DMS53 treated with DMSO at 0.1 percent for 48 hours (cell line): ENCODE measurements around the gene GPR141.
A peak's percentile ranks its signal among the peaks of the same experiment; 100 is the strongest.
"Not testable (repeated sequence)": the region's sequence is repeated elsewhere in the genome, so short reads cannot be mapped to it uniquely, and the experiment has no call there.

ENCODE experiments used
- DNase-seq: peaks from one replicate; lab custom pipeline; 2025; ENCODE audit not compliant: unreplicated experiment; lab: John Stamatoyannopoulos, UW

Gene GPR141

DNA sequence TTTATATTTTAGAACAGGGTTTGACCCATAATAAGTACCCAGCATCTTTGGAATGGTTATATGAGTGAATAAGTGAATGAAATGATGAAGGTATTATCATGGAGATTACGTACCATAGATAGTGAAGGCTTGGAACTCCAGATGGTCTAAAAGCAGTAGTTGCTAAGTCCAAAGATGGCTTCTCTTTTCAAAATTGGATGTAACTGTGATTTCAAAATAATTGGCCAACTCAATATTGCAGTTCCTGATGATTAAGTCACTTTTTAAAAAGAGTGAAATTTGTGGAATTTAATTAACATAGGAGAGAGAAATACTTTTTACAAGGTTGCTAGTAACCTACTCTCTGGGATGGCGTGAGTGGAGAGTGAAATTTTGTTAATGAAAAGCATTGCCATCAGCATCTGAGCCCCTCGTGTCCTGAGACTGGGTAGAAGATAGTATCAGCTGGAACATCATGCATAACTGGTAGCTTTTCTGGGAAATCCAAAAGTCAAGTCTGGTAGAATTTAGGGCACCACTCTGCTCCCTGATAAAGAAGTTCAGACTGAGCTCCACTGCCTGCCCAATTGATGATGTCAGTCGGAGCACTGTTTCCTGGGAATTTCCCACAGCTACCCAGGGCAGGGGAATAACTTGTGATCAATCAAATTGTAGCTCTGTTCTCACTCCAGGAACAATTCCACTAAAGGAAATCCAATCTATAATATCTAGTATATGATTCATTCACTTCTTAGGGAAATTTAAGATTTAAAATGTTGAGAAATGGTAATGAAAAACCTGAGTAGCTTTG lies 3.2 kb downstream of the GPR141 start:
- no peak for DNase-seq

DNA sequence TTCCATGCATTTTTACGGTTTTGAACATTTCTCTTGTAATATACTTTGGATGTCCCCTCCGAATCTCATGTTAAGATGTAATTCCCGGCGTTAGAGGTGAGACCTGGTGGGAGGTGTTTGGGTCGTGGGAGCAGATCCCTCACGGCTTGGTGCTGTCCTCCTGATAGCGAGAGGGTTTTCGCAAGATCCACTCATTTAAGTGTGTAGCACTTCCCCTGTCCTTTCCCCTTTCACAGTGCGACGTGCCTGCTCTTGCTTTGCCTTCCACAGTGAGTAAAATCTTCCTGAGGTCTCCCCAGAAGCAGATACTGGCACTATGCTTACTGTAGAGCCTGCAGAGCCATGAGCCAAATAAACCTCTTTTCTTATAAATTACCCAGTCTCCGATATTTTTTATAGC lies 6.6 kb downstream of the GPR141 start:
- DNase-seq = no peak

DNA sequence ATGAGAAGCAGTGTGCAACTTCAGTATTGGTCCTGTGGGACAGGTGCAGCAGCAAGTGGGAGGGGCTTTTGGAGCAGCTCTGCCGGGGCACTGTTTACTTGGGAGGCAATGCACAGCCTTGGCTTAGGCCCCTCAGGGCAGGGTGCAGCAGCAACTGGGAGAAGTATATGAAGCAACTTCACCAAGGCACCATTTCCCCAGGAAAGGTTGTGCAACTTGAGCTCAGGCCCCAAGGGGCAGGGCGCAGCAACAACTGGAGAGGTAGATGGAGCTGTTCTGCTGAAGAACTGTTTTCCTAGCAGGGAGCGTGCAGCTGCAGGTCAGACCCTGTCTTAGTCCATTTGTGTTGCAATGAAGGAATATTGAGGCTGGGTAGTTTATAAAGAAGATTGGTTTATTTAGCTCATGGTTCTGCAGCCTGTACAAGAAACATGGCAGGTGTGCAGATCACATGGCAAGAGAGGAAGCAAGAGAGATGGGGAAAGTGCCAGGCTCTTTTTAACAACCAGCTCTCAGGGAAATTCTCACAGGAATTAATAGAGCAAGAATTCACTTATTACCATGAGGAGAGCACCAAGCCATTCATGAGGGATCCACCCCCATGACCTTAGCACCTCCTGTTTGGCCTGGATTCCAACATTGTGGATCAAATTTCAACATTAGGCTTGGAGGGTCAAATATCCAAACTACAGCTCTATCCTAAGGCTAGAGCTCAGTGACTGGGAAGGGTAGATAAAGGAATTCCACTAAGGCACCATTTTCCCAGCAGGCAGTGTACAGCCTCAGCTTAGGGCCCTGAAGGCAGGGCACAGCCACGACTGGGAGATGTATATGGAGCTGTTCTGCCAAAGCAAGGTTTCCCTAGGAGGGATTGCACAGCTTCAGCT lies 10.9 kb downstream of the GPR141 start:
- no peak for DNase-seq

DNA sequence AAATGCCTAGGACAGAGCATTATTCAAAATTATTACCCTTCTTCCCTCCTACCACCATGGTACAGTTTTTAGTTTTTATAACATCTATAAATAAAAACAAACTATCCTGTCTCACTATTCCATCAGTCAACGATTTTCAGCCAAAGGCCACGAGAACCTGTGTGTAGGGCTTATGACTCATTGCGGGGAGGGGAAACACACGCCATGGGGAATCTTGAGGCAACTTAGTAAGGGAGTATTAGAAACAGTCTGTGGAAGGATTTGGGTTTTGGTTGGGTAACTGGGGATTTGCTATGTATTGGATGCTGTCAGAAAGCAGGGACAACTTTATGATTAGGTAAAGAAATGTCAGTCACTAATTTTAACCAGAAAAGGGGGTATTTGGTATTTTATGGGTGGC lies 14.7 kb downstream of the GPR141 start:
- DNase-seq = no peak

DNA sequence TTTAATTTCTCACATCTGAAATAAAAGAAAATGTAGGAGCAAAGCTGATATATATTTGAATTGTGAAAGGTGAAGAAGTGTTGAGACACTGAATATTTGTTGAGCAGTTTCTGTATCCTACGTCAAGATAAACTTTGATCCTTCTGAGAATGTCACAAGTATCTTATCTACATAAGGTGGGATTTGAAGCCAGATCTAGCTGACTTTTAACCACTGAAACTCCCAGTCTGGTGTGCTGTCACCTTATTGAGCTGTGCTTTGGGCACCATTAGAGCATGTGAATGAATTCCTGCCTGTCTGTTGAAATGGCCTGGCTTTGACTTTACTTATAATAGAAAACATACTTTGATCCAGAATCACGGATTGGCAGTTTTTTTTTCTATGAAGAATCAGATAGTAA lies 15.2 kb downstream of the GPR141 start:
- no peak for DNase-seq

DNA sequence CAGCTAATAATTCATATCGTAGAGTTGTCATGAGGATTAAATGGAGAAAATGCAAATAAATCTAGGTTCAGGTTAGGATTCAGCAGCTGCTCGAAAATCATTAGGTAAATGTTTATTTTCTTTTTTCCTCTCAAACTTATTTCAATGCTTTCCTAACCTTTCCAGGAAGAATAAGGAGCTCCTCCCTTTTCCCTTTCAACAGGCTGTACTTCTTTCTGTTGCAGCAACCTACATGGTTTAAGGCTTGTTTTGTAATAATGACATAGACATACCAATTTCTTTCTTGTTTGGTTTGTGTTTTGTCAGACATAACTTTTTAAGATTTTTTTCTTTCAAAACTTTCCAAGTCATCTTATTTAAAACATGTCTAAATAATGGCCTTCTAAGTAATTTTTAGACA lies 18.2 kb downstream of the GPR141 start:
- DNase-seq = no peak

DNA sequence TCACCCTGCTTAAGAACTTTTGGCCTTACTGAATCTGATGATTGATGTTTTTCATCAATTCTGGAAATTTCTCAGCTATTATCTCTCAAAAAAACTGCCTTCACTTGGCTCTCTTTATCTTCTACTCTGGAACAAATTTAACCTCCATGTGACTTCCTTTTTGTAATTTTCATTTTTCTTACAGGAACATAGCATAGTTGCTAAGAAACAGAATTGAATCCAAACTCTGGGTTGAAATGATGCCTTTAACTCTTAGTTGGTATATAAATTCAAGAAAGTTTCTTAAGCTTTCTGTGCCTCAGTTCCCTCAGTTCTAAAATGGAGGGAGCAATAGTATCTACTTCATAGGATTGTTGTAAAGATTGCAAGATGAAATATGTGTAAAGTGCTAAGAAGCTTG lies 19.8 kb downstream of the GPR141 start:
- DNase-seq = no peak

DNA sequence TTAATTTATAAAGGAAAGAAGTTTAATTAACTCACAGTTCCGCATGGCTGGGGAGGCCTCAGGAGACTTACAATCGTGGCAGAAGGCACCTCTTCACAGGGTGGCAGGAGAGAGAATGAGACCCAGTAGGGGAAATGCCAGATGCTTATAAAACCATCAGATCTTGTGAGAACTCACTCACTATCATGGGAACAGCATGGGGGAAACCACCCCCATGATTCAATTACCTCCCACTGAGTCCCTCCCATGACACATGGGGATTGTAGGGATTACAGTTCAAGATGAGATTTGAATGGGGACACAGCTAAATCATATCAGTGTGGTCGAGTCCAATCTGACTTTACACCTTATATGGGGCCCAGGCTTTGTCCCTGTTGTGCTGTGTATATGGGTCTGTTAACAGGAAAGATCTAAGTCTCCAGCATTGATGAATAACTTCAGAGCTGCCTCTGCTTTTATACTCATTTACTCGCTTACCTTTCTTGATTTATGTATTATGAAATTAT lies 20.8 kb downstream of the GPR141 start:
- not testable (repeated sequence) for DNase-seq

DNA sequence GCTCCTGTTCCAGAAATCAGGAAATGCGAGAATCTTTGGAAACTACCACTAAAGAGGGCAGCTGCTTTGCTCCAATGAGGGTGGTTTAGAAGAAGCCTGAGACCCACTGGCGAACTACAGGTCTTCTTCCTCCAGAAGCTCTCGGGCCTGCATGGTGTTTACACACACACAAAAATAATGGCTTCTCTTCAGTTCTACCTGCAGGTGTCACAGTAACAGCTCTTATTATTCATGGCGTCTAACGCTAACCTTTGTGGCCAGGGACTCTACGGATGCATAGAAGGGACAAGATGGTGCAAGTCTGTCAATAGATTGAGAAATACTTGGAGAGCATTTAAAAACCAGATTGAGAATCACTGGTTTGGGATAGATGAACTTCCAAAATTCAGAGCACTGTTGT lies 22.4 kb downstream of the GPR141 start:
- DNase-seq = no peak

DNA sequence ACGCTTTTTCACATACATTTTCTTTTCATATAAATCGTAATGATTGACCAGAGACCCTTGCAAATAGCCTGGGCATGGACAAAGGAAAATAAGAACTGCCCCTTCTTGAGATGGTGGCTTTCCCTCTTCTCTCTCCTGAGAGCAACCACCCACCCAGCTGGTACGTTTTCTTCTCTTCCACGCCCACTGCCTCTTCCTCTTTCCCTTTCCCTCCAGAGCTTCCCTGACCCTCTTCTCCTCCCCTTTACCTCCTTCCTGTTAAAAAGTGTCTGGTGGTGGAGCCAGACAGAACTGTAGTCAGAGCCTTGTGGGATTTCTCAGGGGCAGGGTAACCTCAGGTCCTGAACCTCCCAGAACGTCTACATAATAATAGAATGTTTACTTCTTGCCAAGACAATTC lies 23.2 kb downstream of the GPR141 start:
- DNase-seq = no peak

DNA sequence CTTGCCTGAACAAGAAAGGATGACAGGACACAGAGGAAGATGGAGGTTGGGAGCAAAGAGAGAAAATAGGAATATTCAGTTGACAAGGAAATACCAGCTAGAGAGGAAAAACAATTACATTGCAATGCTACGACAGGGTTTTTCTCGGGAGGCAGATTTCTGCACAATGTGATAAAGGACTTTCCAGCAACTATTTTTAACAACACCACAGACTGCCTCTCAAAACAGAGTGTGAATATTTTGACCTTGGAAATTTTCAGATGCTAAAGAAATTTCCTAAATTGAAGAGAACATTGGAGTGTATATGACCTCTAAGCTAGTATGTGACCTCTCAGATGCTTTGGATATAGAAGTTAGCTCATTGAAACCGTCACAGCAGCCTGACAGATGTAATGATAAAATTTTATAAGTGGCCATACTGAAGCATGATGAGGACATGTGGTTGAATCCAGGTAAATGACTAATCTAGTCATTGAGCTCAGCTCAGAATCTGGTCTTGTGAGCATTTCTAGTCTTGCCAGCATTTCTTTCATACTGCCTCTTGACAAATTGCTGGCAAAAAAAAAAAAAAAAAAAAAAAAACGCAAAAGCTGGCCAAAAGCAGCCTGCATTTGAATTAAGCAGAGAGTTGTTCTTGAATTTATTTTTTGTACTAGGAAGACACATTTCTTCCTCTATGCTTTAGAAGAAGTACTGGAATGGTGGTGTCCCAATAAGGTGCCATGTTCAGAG lies 24.4 kb downstream of the GPR141 start:
- no peak for DNase-seq

DNA sequence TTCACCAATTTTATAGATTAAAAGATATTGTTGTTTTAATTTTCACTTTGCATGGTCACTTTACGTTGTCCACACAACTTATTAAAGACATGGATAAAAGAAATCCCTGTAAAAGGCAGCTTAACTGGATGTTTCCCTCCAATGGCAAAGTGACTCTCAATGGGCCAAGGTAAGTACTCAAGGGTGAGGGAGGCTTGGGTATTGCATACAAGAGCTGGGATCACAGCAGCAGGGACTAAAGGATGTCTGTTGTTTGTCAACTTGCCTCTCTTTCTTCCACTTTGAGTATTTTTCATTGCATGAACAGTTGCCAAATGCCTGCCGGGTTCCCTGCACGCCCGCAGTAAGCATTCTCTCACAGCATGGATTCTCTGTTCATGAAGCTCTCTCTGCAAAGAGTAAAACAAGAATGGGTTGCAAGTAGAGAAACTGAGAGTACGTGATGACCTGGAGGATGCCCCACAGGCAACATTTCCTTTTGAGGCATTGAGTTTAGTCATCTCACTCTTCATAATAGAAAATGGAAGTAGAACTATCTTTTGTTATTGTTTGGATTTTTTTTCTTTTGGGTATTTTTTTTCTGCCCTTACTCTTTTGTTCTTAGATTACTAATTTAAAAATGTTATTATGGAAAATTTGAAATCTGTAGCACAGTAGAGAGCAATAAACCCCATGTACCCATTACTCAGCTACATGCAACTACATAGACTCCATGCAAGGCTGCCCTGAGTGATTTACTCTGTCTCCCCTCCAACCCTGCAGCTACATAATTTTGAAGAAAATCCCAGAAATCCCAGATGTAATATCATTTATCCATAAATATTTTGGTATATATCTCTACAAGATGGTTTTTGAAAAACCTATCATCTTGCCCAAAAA lies 26.3 kb downstream of the GPR141 start:
- no peak for DNase-seq

DNA sequence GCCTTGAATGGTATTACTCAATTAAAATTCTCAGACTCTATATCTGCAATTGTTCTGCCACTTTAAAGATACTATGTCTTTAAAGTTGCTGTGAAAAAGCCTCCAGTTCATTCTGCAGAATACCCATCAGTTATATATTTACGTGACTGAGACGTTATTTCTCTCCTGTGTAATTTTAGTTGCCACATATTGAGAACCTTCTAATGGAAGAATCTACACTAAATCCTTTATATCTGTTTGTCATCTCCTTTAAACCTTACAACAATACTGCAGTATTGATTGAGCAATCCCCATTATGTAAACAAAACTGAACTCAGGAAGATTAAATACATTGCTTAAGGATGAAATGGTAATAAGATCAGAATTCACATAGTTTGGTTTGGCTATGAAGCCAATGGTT lies 30.0 kb downstream of the GPR141 start:
- no peak for DNase-seq

DNA sequence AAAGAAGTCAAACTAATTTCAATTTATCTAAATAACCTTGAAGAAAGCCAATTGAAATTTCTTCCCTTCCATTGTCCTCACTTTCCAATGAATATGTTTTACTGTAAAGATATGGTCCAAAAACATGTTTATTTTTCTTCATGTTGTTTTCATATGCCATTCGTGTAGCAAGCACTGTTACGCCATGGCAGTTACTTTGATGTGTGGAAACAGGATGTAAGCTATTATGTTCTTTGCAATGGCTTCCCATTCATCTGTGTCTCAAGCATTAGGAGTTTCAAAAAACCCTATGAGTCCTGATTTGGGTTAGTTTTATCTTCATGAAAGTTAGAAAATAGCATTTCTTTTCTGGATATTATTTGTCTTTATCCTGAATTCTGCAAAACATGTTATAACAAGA lies 31.0 kb downstream of the GPR141 start:
- DNase-seq = peak; percentile 3

DNA sequence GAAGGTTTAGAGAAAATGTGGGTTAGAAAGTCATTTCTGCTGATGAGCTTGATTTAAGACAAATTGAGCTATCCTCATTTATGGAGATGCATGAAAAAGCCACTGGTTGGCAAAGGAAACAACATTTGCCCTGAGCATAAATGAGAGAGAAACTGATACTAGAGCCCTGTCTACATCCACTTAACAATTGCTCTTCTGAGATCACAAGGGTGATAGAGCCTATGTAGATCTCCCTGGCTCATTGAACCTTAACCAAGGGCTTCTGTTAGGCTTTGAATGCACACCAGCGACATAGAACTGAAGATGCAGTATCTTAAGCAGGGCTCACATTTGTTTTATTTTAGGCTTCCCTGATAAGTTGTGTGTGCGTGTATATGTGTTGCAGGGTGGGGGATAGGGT lies 35.0 kb downstream of the GPR141 start:
- no peak for DNase-seq

DNA sequence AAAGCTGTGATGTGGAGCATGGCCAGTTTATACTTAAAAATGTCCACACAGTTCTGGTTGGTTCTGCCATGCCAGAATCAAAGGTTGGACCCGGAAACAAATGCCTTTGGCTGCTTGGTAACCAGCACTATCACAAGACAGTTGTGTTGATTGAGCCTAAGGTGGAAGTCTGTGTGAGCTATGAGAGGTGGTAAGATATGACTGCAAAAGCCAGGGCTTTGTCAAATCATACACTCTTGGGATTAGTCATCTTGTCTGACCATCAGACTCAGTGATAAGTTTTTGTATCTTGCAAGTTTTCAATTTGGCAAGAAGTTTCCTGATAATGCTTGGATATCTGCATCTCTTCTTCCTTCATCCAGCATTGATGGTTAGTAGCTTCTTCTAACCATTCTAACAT lies 35.5 kb downstream of the GPR141 start:
- no peak for DNase-seq

DNA sequence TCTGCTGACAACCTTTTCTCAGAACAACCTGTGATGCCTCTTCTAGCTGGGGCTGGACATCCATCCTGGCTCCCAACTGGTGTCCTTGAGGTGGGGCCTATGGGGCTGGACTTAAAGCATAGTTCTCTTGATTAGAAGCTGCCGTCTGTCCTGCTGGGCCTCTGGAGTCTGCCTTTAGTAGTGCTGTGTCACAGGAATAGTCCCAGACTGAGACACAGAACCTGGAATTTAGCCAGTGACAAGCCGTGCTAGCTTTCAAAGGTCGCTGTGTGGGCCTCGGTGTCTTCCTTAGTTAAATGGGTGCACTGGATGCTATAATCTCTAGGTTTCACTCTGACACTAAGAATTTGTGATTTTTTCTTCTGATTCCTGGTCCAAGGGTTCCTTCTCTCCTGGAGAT lies 41.2 kb downstream of the GPR141 start:
- no peak for DNase-seq

DNA sequence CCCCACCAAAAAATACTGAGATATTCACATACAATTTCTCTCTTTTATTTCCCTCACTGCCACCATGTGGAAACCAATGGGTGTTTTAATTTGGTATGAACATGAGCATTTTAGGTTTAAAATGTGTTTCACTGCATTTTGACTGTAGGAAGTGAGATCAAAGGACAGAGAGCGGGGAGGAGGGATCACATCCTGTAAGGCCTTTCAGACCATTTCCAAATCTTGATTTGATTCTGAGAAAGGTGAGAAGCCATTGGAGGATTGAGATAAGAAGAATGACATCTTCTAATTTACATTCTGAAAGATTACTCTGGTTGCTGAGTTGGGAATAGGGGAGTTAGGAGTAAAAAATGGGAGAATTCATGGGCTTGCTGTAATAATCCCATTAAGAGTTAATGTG lies 42.5 kb downstream of the GPR141 start:
- no peak for DNase-seq

DNA sequence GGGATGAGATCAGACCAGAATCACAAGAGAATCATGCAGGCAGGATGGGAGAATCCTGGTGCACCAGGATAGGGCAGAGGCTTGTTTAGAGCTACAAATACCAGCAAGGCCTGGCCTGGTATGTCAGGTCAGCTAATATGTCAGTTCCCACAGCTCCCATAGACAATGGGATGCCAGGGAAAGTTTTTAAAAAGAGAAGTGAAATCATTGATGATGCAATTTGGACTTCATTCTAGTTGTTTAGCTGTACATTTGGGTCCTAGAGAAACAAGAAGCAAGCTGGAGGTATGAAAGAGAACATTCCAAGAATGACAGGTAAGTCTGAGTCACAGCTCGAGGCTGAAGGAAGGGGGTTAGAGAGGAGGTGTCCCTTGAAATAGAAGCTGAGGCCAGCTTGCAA lies 45.2 kb downstream of the GPR141 start:
- DNase-seq = no peak

DNA sequence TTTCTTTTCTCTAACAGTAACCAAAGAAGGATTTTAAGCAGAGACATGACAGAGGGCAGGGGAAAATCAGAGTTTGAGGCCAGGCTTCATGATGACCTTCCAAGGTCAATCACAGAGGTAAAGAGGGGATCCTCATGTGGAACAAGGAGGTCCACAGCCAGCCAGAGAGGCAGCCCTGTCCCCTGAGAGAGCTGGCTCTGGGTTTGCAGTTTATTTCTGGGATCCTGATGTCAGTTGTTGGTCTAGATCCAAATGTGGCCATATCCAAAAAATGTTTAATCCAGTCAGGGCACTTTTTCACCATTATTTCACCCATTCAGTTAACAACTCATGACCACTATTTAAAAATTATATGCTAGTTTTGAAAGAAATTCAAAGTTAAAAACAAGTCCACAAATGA lies 45.6 kb downstream of the GPR141 start:
- no peak for DNase-seq

DNA sequence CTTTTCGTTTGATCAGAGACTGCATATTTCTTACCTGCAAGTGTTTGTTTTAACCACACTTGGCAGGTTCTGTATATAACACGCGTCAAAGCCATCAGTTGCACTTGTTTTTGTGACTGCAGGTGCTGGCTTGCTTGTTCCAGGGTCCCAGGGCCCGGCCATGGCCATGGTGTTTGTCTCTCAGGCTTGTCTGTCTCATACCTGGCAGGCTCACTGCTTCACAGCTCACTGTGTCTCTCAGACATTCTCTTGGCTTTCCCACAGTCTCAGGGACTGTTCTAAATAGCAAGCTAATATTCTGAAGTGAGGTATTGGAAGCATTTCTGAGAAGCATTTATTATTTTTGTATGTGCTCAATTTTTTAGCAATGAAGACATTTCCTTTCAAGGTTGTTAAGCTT lies 46.9 kb downstream of the GPR141 start:
- DNase-seq = no peak
